HK-2 (cell line): ENCODE results near the gene ZCCHC14.
"Not testable (repeated sequence)": the region's sequence is repeated elsewhere in the genome, so short reads cannot be mapped to it uniquely, and the experiment has no call there.

ENCODE experiments used
- DNase-seq: peaks from one replicate; pipeline ENCODE4 v3.0.0-alpha.2; 2018; ENCODE audit not compliant: unreplicated experiment

The ZCCHC14 gene

DNA sequence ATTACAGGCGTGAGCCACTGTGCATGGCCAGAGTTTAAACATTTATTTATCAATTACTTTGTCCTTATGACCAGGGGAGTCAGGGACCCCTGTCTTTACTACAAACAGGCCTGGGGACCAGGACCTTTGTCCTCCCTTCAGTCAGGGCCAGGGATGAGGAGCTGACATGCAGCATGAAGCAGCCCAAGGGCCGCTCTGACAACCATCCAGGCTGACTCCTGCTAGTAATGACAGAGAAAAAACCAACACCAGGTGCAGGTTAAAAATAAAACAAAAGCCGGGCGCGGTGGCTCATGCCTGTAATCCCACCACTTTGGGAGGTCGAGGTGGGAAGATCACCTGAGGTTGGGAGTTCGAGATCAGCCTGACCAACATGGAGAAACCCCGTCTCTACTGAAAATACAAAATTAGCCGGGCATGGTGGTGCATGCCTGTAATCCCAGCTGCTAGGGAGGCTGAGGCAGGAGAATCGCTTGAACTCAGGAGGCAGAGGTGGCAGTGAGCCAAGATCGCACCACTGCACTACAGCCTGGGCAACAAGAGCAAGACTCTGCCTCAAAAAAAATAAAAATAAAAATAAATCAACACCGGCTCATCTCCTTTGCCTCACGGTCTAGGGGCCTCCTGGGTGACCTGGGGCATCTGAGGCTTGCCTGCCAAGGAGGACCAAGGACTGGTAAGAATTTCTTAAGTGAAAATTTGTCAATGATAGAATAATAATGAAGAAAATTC is 129.8 kb downstream of the ZCCHC14 start:
- DNase-seq, result not testable (repeated sequence)

- no peak for DNase-seq
These were observed 130.8 kb downstream of the ZCCHC14 start for GRCh38 chr16:87361916-87362619.

DNA sequence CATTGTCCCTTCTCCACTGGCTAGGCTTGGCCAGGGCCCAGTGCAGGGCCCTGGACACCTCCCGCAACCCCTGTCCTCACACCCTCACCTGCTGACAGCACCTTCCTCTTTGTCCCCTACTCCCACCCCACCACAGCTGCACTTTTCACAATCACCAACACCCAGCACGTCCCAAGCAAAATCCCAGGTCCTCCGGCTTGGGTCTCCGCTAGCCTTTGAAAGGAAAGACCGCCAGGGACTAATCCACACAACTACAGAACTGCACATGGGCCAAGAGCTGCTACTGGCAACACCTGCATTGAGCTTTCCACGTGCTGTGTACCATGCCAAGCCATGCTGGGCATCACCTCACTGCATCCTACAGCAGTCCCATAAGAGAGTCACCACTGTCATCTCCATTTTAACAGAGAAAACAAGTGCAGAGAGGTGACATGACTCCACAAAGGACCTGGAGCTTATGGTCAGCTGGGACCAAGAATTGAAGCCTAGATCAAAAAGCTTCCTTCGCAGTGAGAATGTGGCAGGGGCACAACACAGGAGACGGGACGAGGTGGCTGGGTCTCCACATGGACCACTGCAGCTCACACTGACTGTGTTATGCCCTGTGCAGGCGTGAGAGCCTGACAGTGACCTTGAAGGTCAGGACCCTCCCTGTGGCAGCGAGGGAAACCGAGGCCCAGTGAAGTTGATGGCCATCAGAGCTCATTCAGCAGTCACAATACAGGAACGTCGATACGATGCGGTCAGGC is 131.8 kb downstream of the ZCCHC14 start:
- no peak for DNase-seq

- no peak for DNase-seq
These were observed 133.7 kb downstream of the ZCCHC14 start for GRCh38 chr16:87359121-87359520.

- DNase-seq, result no peak
These were observed 134.1 kb downstream of the ZCCHC14 start for GRCh38 chr16:87358696-87359095.

GRCh38 chr16:87358250-87358649 is 134.6 kb downstream of the ZCCHC14 start:
- no peak for DNase-seq

DNA sequence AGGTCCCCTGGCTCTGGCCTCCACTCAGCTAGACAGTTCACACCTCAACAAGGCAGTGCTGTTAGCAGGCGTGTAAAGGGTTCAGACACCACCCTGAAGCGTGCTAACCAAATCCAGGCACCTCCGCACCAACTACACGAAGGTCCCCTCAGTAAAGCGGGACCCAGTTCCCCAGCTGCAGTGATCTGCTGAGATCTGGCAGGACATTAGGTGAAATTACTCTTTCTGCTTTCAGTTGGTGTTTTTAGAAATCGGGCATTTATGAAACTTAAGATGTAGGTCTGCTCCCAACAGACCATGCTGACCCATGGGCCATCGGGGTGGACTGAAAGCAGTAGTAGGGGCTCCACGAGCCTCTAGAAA is 136.4 kb downstream of the ZCCHC14 start:
- DNase-seq, result no peak
